NCI-H2029 (cell line): ENCODE measurements around the gene RALGPS1.
"Not testable (repeated sequence)": the region's sequence is repeated elsewhere in the genome, so short reads cannot be mapped to it uniquely, and the experiment has no call there.

Experiments
- DNase-seq: peaks from one replicate; lab custom pipeline; 2025; lab: John Stamatoyannopoulos, UW

Gene RALGPS1

DNA sequence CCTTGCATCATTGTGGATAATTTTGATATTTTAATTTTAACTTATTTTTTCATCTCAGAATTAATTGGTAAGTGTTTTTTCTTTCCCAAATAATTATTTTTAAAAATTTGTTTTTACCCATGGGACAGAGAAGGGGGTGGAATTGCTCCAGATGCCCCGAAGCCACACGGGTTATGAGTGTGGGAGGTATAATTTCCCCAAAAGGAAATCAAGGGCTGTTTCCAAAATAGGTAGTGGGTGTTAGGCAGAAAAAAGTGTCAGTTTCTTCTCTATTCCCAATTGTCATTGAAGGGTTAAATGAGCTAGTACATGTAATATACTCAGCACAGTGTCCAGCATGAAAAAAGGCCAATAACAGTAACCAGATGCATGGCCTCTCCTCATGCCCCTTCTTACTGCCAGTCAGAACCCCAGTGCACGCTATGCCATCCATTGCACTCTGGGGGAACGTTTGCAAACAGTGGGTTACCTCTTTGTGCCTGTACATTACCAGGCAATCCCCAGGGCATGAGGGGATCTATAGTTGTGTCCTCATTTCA lies 244.3 kb downstream of the RALGPS1 start:
- no peak for DNase-seq

GRCh38 chr9:127159325-127159801 lies 244.8 kb downstream of the RALGPS1 start:
- no peak for DNase-seq

DNA sequence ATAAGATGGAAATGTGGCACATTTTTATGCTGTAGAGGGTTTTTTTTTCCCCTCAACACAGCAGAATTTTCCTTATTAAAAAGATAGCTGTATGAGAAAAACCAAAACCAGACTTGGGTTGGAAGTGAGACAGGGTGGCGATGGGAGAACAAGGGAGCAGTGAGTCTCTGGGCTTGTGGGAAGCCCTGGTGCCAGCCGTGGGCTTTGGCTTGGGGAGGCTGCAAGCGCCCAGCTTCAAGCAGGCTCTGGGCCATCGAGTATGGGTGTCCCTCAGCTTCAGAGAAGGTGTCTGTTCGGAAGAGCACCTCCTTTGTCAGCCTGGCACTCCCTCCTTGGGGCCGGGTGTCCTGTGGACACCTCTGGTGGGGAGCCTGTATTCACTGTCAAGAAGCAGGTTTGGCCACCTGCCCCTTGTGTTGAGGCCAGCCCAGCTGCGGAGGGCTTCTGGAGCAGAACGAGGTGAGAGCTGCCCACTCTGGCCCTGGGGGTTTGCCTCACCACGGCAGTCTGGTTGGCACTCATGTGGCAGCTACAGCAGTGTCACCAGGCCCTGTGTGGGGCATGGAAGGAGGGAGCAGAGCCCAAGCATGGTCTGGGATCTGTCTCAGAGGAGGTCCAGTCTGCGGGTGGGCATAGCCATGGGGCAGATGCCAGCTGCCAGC lies 245.5 kb downstream of the RALGPS1 start:
- no peak for DNase-seq

DNA sequence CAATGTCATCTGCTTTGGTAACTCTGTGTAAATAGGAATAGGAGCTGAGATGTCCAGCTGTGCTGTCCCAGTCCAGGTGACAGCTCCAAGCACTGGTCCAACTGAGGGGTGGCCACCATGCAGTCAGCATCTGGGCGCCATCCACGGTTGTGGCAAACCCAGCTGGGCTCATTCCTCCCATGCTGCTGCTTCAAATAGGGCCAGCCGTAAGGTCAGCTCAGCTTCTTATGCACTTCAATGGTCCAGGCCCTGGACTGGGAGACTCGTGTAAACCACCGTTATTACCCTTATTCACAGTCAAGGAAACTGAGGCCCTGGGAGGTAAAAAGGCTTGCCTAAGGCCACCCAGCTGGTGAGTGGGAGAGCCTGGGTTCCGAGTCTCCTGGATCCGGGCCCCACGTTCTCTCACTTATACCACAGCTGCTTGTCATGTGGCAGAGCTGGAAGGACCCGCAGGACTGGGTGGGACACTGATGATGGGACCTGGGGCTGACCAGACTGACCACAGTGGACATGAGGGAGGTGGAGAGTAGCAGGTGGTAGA lies 246.6 kb downstream of the RALGPS1 start:
- no peak for DNase-seq

- DNase-seq, result no peak
Measured at GRCh38 chr9:127162046-127162863, 247.7 kb downstream of the RALGPS1 start.

DNA sequence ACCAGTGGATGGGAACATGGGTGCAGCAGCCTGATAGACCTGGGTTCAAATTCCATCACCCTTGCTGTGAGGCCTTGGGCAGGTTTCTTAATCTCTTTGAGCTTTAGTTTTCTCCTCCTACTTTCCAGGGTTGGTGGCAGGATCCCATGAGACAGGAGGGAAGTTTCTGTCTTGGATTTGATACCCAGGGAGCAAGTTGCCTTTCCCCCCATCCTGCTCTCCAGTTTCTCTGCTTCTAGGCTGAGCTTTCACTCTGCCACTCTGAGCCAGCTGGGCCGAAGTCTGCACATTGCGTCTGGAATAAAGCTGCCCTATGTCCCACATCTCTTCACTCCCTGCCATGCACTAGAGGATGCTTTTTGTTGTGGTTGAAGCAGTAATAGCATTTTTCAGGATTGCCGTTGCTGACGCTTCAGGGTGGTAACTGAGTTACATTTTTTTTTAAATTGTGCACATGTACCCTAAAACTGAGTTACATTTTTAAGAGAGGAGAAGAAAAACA lies 248.3 kb downstream of the RALGPS1 start:
- no peak for DNase-seq

DNA sequence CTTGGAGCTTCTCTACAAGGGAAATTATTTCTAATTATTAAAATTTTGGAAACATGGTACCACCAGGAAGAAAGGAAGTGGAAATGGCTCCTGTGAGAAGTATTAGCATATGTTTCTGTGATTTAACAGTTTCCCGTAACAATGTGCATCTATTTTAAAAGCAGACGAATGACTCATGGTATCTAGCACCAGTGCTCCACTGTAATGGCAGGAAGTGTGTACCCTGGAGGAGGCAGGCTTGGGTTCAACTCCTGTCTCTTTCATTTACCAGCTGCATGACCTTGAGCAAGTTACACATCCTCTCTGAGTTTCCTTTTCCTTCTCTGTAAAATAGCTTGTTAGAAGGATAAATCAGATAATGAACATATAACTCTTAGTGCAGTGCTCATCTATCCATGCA lies 248.8 kb downstream of the RALGPS1 start:
- no peak for DNase-seq

DNA sequence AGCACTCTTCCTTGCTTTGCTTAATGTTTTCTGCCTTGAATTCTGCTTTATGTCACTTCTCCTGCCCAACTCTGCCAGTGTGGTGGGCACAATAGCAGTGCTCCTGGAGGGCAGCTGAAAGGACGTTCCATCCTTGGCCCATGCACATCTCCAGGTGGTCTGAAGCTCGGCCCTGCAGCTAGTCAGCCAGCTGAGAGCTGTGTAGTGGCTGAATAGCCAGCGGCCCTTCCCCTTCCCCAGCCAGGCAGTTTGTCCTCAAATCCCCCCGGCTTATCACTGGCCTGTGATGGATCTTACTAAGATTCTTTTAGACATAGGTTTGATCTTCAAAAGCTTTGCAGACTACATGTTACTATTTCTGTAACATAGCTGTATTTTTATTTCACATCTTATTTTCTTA lies 250.5 kb downstream of the RALGPS1 start:
- DNase-seq, result no peak

- no peak for DNase-seq
Measured at GRCh38 chr9:127166111-127166510, 251.5 kb downstream of the RALGPS1 start.

DNA sequence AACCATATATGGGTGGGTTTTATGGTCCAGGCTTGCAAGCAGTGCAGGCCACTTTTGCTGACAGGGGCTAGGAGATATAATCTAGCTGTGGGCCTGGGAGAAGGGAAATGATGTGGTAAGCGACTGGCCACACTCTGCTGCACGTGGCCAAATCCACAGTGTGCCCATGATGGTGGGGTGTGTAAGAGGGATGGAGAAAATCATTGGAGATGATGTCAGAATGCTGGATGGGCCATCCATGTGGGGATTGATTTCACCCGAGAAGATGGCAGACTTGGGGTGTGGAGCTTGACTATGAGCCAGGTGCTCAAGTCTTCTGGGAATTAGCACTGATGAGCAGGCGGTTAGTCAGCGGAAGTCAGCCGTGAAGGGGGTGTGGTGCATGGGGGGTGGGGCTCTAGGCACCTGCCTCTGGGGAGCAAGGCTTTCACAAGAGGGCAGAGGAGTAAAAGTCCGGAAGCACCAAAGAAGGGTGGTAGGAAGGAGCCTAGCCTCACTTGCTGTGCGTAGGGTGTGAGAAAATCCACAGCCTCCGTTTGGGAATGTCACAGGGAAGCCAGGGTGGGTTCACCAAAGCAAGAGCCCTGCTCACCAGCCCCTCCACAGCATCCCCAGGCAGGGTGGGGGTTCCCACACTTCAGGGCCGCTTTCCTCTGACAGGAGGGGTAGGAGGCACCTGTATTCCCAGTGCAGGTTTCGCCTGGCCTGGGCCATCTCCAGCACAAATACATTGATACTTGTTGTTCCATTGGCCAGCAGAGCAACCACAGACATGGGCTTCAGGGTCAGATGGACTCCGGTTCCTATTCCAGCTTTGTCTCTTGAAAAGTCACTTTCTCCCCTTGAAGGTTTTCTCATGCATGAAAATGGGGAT lies 252.3 kb downstream of the RALGPS1 start:
- DNase-seq, result no peak

- no peak for DNase-seq
Measured at GRCh38 chr9:127167560-127168326, 253.2 kb downstream of the RALGPS1 start.

DNA sequence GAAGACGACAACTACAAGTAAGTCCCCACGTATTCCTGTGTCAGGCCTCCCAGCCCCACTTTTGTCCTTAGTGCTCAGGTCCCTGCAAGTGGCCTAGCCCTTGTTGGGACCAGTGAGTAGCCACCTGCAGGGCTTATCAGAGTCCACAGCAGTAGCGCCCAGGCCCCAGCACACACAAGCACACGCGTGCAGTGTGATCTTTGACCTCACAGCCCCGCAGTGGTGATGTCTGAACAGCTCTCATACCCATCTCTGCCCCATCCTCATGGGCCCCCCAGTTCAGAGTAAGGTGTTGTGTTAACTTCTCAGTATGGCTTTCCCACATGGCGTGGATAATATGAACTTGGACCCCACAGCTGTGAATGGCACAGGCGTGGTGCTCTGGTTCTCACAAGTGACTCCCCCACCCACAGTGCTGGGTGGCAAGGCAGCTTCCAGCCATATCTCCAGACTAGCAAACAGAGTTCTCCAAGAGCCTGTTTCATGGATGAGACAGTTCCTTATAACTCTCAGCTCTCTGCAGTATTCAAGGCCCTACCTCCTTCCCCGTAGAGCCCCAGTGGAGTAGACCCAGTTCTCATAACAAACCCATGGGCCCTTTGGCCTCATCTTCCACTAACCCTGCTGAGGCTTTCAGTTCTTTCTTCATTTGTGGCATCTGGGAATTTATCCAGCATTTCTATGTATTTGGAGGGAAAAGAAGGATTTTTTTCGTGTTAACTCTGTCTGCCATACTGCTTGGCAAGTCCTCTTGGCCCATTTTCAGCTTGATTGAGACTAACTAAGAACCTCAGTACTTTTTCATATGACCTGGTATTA lies 254.4 kb downstream of the RALGPS1 start:
- DNase-seq, result no peak

DNA sequence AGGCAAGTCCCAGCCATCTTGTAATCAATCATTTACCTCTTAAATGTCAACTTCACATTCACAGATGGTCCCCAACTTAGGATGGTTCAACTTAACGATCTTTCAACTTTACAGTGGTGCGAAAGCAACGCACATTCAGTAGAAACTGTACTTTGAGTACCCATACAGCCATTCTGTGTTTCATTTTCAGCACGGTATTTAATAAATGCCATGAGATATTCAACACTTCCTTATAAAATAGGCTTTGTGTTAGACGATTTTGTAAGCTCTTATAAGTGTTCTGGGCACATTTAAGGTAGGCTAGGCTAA lies 254.9 kb downstream of the RALGPS1 start:
- DNase-seq, result no peak

GRCh38 chr9:127170103-127170502 lies 255.5 kb downstream of the RALGPS1 start:
- no peak for DNase-seq

- DNase-seq, result no peak
Measured at GRCh38 chr9:127170652-127171051, 256.1 kb downstream of the RALGPS1 start.

GRCh38 chr9:127171348-127171747 lies 256.8 kb downstream of the RALGPS1 start:
- DNase-seq, result not testable (repeated sequence)

DNA sequence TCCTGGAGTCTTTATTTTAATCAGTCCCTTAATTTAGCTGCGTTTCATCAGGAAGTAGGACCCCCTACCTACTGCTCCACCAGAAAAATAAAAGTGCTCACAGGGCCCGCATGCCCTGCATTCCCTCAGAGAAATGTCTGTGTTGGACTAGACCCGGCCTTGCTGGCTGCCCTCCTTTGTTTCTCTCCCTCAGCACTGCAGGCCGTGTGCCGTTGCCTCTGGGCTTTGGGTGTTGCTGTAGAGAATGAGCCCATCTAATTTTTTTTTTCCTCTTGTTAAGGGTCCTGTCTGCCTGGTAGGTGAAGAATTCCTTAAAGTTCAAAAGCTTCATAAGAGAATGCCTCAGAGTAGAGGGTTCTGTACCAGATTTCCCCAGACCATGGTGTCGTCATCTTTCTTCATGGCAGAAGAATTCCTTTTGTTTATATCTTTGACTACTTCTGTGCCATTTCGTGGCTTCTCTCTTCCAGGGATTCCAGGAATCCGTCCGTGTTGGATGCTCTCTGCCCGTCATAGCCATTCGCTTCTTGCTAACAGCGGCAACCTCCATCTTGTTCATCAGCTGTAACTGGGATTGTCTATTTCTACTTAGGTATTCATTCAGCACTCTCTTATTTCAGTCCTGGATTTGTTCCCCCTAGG lies 257.6 kb downstream of the RALGPS1 start:
- DNase-seq, result no peak

GRCh38 chr9:127173063-127173462 lies 258.5 kb downstream of the RALGPS1 start:
- no peak for DNase-seq
